Sigmoid colon (tissue), 7 donors: ENCODE measurements around the gene SRSF6. TPM values are rescaled to one million over a fixed set of nuclear protein-coding genes. Genes with fewer than 3 reads are reported as not detected.
A peak's percentile ranks its signal among the peaks of the same experiment; 100 is the strongest.

ENCODE experiments used
- DNase-seq: peaks from one replicate; pipeline ENCODE4 v3.0.0-alpha.2; 2019
- H3K27ac ChIP-seq, 4 donors: fragments of 200-600 bp; sonication (generic); one replicate each; pipeline ENCODE4 v1.5.1; 2016 to 2019; ENCODE audit warnings: mild to moderate bottlenecking in 1 of 4
- H3K27me3 ChIP-seq, 3 donors: fragments of 200-600 bp; sonication (generic); one replicate each; pipeline ENCODE4 v1.5.1; 2019; ENCODE audit warnings: mild to moderate bottlenecking in 1 of 3
- H3K36me3 ChIP-seq, 4 donors: fragments of 200-600 bp; sonication (generic); one replicate each; pipeline ENCODE4 v1.5.1; 2016 to 2019
- H3K4me1 ChIP-seq, 4 donors: fragments of 200-600 bp; sonication (generic); one replicate each; pipeline ENCODE4 v1.5.1; 2017 to 2019
- H3K4me3 ChIP-seq, 4 donors: fragments of 200-600 bp; sonication (generic); one replicate each; pipeline ENCODE4 v1.5.1; 2017 to 2019; ENCODE audit warnings: mild to moderate bottlenecking in 2 of 4, moderate library complexity in 1 of 4
- H3K9me3 ChIP-seq, 4 donors: fragments of 200-600 bp in 3 of 4; sonication (generic) in 3 of 4; one replicate each; pipeline versions ENCODE4 v1.5.1 to v1.6.1; 2013 to 2019
- CTCF ChIP-seq, 4 experiments: fragments of 450-650 bp in 3 of 4; fragments of 200-600 bp in 1 of 4; IDR thresholded peaks; one replicate each; pipeline ENCODE4 v1.5.1; 2016 to 2019; ENCODE audit warnings: antibody characterized with exemption in 4 of 4, mild to moderate bottlenecking in 3 of 4, moderate library complexity in 2 of 4
- EP300 ChIP-seq, 4 donors: sonication (generic); formaldehyde crosslinking; IDR thresholded peaks; one replicate each; pipeline ENCODE4 v1.6.1; 2017; ENCODE audit warnings: antibody characterized with exemption in 4 of 4
- POLR2A ChIP-seq, 2 donors: fragments of 450-650 bp; IDR thresholded peaks; one replicate each; pipeline ENCODE4 v1.6.1; 2016; ENCODE audit warnings: antibody characterized with exemption in 2 of 2, mild to moderate bottlenecking in 2 of 2, moderate library complexity in 2 of 2
- POLR2AphosphoS5 ChIP-seq, 4 donors: sonication (generic); formaldehyde crosslinking; IDR thresholded peaks; one replicate each; pipeline ENCODE4 v1.6.1; 2017; ENCODE audit warnings: antibody characterized with exemption in 4 of 4
- WGBS, 2 donors: extraction: QIAGEN DNeasy Blood & Tissue Kit; methylation state at CpG; one replicate each; pipeline ENCODE4 v1.1.7; 2013; 5-methylcytosine and 5-hydroxymethylcytosine counted together
- intact Hi-C: fragments of 100-400 bp; cut with DNase I; formaldehyde crosslinking; loops from one replicate; pipeline ENCODE4 v1.15.1; 2023
- polyA plus RNA-seq, 3 donors: library from polyadenylated mRNA; stranded (reverse); fragments of 200-250 nt; gene quantifications; one replicate each; pipeline ENCODE4 v1.2.3, GENCODE V29; 2013
- total RNA-seq, 4 donors: library from RNA; depleted of rRNA; stranded (reverse); fragments of >200 nt; gene quantifications; one replicate each; pipeline ENCODE4 v1.1.0, GENCODE V29; 2016
- donor health status: healthy with polysubstance abuse.
- donor health status: Bipolar disorder and iron deficiency.
- donor health status: healthy.

SRSF6 gene
- total RNA-seq (10 to 100 TPM; 29.6 to 75.6 (median 47.3) TPM), polyA plus RNA-seq (10 to 100 TPM; 39.1 to 78.9 (median 51.7) TPM)

- whole genome bisulfite sequencing, 2 donors = 0% methylated on average over 101 of the region's 101 CpGs
- no peak for TF ChIP-seq EP300 (IDR thresholded peaks at IDR 0.05)
- TF ChIP-seq POLR2A (IDR thresholded peaks at IDR 0.05) = peak; percentile 98
- no peak for TF ChIP-seq CTCF (IDR thresholded peaks at IDR 0.05)
- peak; percentile 97 to 99 (median 98) for TF ChIP-seq POLR2AphosphoS5 (IDR thresholded peaks at IDR 0.05)
- Histone ChIP-seq H3K27me3 (no peaks in the 10 kb centered on the region), H3K4me1 (peaks cover 0 to 36% (median 20%) of the 10 kb centered on the region in 4 donors), H3K36me3 (peaks cover 6 to 38% (median 21%) of the 10 kb centered on the region in 4 donors), H3K27ac (peak within 1 kb of the TSS; percentile 99 to 100 (median 100)), H3K4me3 (peak within 1 kb of the TSS; percentile 86 to 98 (median 92)), H3K9me3 (no peaks in the 10 kb centered on the region)
- DNase-seq = peak; percentile 97
- intact Hi-C loops = loop anchor here (1.0 to 10.0 kb wide), 3 partner anchors 55 to 757 kb away; partner anchors contain the start of genes IFT52 and OSER1
Observed at GRCh38 chr20:43457640-43458421, at the start of gene SRSF6. SRSF6 (plus strand) TSS chr20:43457896; CDS start chr20:43458034, 138 bp downstream.

GRCh38 chr20:43408848-43409576 is 48.7 kb upstream of the SRSF6 start:
- Histone ChIP-seq H3K4me3 (no peak overlapping the region), H3K27me3 (peaks cover 0 to 5% (median 5%) of the 10 kb centered on the region in 3 donors), H3K36me3 (no peaks in the 10 kb centered on the region), H3K9me3 (peaks cover 0 to 14% (median 0%) of the 10 kb centered on the region in 4 donors), H3K4me1 (no peaks in the 10 kb centered on the region), H3K27ac (no peak overlapping the region)
- TF ChIP-seq POLR2A (IDR thresholded peaks at IDR 0.05) (no peak), EP300 (IDR thresholded peaks at IDR 0.05) (no peak), CTCF (IDR thresholded peaks at IDR 0.05) (peak in 1 of 4 experiments; percentile 40), POLR2AphosphoS5 (IDR thresholded peaks at IDR 0.05) (no peak)
- WGBS, 2 donors = 20 to 29% methylated on average over 11 of the region's 11 CpGs
- no peak for DNase-seq
- intact Hi-C loops = no loop called here

- WGBS, 2 donors = 63 to 82% methylated on average over 2 of the region's 2 CpGs
Observed at GRCh38 chr20:43409577-43409913, 48.2 kb upstream of the SRSF6 start.

More at GRCh38 chr20:43409577-43409913, 48.2 kb upstream of the SRSF6 start:
- Histone ChIP-seq H3K4me1 (no peaks in the 10 kb centered on the region), H3K36me3 (no peaks in the 10 kb centered on the region), H3K27me3 (peaks cover 0 to 5% (median 5%) of the 10 kb centered on the region in 3 donors), H3K4me3 (no peak overlapping the region), H3K27ac (no peak overlapping the region), H3K9me3 (peaks cover 0 to 14% (median 0%) of the 10 kb centered on the region in 4 donors)
- DNase-seq = no peak
- intact Hi-C loops = no loop called here
- no peak for TF ChIP-seq POLR2AphosphoS5 (IDR thresholded peaks at IDR 0.05)
- TF ChIP-seq POLR2A (IDR thresholded peaks at IDR 0.05) = no peak
- TF ChIP-seq CTCF (IDR thresholded peaks at IDR 0.05) = no peak
- no peak for TF ChIP-seq EP300 (IDR thresholded peaks at IDR 0.05)
